GM21619 (cell line): ENCODE results near the gene ARPC3.
"Not testable (repeated sequence)": the region's sequence is repeated elsewhere in the genome, so short reads cannot be mapped to it uniquely, and the experiment has no call there.

Source experiments
- ATAC-seq: cut with Tn5 transposase; IDR thresholded peaks from one replicate; pipeline ENCODE4 v1.9.1; 2021; ENCODE audit not compliant: unreplicated experiment

Gene ARPC3

GRCh38 chr12:110420644-110421043, 29.5 kb downstream of the ARPC3 start:
- ATAC-seq = not testable (repeated sequence)

- not testable (repeated sequence) for ATAC-seq
Observed at GRCh38 chr12:110417113-110417512, 33.0 kb downstream of the ARPC3 start.

- not testable (repeated sequence) for ATAC-seq
Observed at GRCh38 chr12:110410086-110410485, 40.1 kb downstream of the ARPC3 start.

- ATAC-seq = not testable (repeated sequence)
Observed at GRCh38 chr12:110405126-110405662, 44.9 kb downstream of the ARPC3 start.

GRCh38 chr12:110403976-110404682, 46.0 kb downstream of the ARPC3 start:
- ATAC-seq = peak; percentile 37

GRCh38 chr12:110403146-110403975, 46.8 kb downstream of the ARPC3 start, which contains the start of gene ANAPC7:
ANAPC7 (minus strand) TSS chr12:110403708; CDS start chr12:110403627, 81 bp downstream.
- peak; percentile 80 for ATAC-seq
